Measurements from ENCODE around the gene GLYR1.

Gene GLYR1

GRCh38 chr16:4850211-4850610 is 3.1 kb upstream of the GLYR1 start:
- DNase-seq (ENCODE audit: low read depth in 3 of 3), result no peak

- DNase-seq (ENCODE audit: low read depth in 3 of 3), result peak; percentile 1 to 11 (median 4)
These were observed 893 bp upstream of the GLYR1 start for GRCh38 chr16:4847774-4848587.

- no peak for DNase-seq (ENCODE audit: low read depth in 3 of 3)
These were observed 586 bp downstream of the GLYR1 start for GRCh38 chr16:4846503-4846900.

DNA sequence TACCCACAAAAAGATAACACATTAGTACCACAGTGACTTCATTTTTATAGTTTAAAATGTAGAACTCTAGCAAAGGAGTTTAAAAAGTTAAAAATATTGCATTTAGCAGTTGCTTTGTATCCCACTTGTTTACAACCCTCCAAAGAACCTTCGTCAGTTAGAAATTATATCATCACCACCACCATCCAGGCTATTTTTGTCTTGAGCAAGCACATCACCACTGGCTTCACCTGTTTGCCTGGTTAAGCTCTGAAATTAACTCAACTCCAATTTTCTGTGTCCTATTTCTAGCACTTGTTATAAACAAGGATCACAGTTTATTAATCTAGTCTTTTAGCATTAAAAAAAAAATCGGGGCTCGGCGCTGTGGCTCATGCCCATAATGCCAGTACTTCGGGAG is 6.1 kb downstream of the GLYR1 start:
- no peak for DNase-seq (ENCODE audit: low read depth in 3 of 3)

- DNase-seq (ENCODE audit: low read depth in 3 of 3), result no peak
These were observed 7.1 kb downstream of the GLYR1 start for GRCh38 chr16:4839942-4840341.

DNA sequence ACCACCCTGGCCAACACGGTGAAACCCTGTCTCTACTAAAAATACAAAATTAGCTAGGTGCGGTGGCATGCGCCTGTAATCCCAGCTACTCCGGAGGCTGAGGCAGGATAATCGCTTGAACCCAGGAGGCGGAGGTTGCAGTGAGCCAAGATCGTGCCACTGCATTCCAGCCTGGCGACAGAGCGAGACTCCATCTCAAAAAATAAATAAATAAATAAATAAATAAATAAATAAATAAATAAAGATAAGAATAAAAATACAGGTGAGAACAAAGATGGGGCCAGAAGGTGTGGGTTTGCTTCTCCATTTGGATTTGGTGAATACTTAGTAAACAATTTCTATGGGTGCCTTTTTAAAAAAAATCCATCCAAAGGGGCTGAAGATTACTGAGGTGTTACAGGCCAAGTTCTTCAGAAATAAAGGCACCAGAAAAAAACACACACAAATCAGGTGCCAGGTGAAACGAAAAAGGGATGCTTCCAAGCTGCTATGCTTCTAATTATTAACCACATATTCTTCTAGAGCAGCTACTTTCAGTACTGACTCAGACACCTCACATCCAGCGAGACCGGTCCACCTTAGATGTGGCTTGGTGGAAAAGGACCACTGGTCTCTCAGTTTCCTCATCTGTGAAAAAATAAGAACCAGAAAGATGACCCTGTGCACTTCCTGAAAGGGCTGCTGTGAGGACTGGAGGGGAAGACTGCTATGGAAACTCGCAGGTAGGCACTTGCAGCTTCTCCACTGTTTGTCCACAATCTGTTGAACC is 9.2 kb downstream of the GLYR1 start:
- DNase-seq (ENCODE audit: low read depth in 3 of 3), result no peak

GRCh38 chr16:4836727-4837126 is 10.4 kb downstream of the GLYR1 start:
- DNase-seq (ENCODE audit: low read depth in 3 of 3), result no peak

DNA sequence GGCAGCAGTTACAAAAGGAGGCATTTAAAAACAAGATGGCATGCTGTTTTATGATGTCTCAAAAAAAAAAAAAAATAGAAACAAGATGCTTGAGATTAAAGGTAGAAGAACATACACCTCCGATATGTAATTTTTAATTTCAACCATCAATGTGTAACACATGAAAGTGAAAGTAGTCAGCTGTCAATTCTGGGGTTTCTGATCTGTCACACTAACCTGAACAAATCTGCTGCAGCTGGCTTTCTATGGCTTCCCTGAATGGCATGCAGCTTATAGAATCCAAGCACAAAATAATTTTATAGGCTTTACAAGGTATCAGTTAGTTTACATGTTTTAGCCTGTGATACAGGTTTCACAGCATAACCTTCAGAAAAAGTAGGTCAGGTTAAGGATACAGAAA is 13.5 kb downstream of the GLYR1 start:
- DNase-seq (ENCODE audit: low read depth in 3 of 3), result no peak

- DNase-seq (ENCODE audit: low read depth in 3 of 3), result no peak
These were observed 14.3 kb downstream of the GLYR1 start for GRCh38 chr16:4832698-4833343.

DNA sequence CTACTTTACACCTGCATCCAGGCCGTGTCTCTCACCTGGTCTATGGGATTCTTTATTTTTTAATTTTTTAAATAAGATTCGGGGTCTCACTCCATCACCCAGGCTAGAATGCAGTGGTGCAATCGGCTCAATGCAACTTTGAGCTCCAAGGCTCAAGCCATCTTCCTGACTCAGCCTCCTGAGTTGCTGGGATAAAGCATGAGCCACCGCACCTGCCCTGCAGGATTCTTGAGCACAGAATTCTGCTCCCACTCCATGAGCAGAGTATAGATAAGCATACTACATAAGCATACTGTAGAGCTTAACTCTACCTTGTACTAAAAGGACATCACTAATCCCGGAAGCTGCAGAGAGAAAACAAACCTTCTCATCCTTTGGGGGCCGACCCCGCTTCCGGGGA is 15.5 kb downstream of the GLYR1 start:
- DNase-seq (ENCODE audit: low read depth in 3 of 3), result no peak

DNA sequence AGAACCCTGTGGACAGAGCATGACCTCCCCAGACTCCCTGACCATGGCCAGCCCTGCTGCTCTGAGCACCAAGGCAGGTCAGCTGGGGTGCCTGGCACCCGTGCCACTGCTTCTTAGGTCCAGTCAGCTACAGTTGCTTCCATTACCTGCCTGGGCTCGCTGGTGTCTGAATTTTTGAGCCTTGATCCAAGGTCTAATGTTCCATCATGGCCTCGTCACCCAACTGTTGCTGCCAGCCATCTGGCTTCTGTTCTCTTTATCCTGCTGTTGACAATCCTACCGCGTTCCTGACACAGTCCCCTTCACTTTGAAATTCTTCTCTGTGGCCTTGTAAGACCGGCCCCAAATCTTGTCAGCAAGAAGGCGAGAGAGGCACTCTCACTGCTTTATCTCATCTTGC is 16.7 kb downstream of the GLYR1 start:
- no peak for DNase-seq (ENCODE audit: low read depth in 3 of 3)

DNA sequence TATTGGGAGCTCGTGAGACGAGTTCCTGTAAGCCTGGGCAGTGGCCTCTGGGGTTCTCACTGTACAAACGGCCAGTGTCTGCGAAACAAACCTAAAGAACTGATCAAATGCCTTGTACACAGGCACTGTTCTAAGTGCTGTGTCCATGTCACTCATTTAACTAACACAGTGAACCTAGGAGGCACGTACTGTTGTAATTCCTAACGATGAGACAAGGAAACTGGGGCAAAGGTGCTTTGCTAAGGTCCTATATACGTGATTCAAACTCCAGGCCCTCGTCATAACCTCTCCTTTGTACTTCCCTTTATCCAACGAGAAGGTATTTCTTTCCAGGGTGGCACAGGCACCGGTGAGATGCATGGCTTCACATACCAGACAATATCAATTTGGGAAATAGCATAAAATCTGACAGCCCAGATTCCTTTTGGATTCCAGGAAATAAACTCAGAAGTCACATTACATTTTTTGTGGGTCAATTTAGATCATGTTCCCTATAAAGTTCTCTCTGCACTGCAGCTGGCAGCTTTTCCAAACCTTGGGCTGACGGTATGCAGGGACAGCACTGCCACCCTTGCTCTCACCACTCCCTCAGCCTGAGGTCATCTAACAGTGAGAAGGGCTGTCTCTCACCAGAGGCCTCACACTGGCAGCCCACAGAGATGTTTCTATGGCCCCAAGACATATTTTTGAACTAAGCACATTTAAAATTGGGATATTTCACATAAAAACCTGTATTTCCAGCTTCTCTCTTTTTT is 18.3 kb downstream of the GLYR1 start:
- no peak for DNase-seq (ENCODE audit: low read depth in 3 of 3)

DNA sequence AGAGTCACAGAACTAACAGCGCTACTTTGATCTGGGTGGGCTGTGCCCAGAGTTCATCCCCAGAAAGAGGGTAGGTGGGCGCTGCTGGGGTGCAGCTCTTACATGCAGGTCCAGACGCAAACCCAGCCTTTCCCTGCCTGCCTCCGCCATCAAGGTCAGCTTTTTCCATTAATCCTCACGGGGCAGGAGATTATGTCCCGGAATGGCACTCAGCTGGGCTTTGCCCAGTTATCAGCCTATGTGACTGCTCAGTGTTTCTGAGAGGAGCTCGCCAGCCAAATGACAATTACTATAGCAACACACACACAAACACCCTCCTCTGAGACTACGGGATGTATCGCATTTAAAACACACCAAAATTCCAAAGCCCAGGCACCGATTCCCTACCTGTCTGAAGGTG is 20.1 kb downstream of the GLYR1 start:
- no peak for DNase-seq (ENCODE audit: low read depth in 3 of 3)

DNA sequence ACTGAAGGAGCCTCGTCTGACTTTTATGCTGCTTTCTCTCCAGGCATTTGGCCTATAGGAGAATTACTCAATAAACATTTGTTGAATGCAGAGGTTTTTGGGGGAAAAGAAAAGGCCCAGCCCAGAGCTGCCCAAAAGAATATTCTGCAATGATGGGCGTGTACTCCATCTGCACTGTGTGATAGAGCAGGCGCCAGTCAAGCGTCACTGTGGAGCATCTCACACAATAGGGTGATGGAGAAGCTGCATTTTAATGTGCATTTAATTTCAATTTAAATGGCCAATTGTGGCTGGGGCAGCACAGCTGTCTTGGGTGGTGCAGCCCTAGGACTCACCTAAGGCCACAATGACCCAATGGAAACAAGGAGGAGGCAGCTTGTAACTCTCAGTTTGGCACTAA is 20.6 kb downstream of the GLYR1 start:
- DNase-seq (ENCODE audit: low read depth in 3 of 3), result no peak

DNA sequence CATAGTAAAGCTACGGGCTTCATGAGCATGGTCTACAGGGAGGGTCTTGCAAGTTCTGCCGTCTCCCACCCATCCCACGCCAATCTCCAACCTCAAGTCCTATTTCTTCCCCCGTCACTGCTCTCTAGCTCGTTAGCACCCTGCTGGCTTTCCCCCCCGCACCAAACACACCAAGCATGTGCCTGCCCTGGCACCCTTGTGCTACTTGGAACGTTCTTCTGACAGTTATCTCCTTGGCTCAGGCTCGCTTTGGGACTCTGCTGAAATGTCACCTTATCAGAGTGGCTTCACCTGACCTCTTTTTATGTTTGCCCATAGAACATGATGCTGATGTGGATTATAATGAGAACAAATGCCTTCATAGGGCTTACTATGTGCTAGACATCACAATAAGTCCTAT is 21.9 kb downstream of the GLYR1 start:
- DNase-seq (ENCODE audit: low read depth in 3 of 3), result no peak

GRCh38 chr16:4820652-4821051 is 26.4 kb downstream of the GLYR1 start:
- DNase-seq (ENCODE audit: low read depth in 3 of 3), result no peak

DNA sequence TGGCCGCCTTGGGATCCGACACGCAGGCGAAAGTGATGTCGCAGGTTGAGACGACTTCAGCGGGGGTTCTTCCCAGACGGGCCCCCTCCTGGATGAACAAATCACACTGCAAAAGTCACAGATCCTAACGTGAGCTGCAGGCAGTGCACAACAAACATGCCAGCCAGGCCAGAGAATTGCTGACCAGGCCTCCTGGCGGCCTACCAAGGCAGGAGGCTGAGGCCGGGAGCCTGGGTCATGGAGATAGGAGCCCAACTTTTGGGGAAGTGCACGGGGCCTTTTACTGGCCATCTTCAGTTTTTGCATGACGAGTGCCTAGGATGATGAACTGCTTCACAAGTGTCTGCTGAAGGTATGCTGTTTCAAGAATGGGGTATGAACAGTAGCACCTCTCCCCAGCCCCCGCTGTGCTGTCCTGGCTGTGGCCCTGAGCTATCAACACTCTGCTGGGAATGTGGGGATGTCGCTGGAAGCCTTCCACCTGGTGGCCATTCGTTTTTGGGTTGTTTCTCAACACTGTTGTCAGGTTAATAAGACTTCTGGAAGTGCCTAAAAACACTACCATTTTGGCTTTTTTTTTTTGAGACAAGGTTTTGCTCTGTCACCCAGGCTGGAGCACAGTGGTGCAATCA is 32.4 kb downstream of the GLYR1 start:
- no peak for DNase-seq (ENCODE audit: low read depth in 3 of 3)

- no peak for DNase-seq (ENCODE audit: low read depth in 3 of 3)
These were observed 33.0 kb downstream of the GLYR1 start for GRCh38 chr16:4814046-4814445.

GRCh38 chr16:4813251-4814003 is 33.7 kb downstream of the GLYR1 start:
- DNase-seq (ENCODE audit: low read depth in 3 of 3), result no peak

- DNase-seq (ENCODE audit: low read depth in 3 of 3), result no peak
These were observed 35.3 kb downstream of the GLYR1 start for GRCh38 chr16:4811773-4812172.

- DNase-seq (ENCODE audit: low read depth in 3 of 3), result no peak
These were observed 35.8 kb downstream of the GLYR1 start for GRCh38 chr16:4811242-4811641.

Measured in stimulated activated CD4-positive, alpha-beta T cell treated with anti-CD3 and anti-CD28 coated beads, TNF-alpha, amount 100 ng/mL, for 4 hours (primary cell).